Peyer's patch (tissue), 4 donors: Measurements from ENCODE around the gene CFAP99.

Experiments used
- POLR2A ChIP-seq, 2 donors: fragments of 450-650 bp; IDR thresholded peaks; one replicate each; pipeline ENCODE4 v1.5.1; 2017; ENCODE audit warnings: antibody characterized with exemption in 2 of 2, mild to moderate bottlenecking in 2 of 2, moderate library complexity in 2 of 2
- TF ChIP-seq, protein P1 (sequence below), 6 experiments: fragments of 450-650 bp in 4 of 6; fragments of 200-600 bp in 2 of 6; sonication (generic) in 1 of 6; IDR thresholded peaks; one replicate each; pipeline ENCODE4 v1.5.1; 2017 to 2019; ENCODE audit warnings: antibody characterized with exemption in 6 of 6, mild to moderate bottlenecking in 3 of 6, moderate library complexity in 1 of 6

GRCh38 chr4:2437475-2438215 lies 18.9 kb downstream of the CFAP99 start:
- TF ChIP-seq, protein P1, sequence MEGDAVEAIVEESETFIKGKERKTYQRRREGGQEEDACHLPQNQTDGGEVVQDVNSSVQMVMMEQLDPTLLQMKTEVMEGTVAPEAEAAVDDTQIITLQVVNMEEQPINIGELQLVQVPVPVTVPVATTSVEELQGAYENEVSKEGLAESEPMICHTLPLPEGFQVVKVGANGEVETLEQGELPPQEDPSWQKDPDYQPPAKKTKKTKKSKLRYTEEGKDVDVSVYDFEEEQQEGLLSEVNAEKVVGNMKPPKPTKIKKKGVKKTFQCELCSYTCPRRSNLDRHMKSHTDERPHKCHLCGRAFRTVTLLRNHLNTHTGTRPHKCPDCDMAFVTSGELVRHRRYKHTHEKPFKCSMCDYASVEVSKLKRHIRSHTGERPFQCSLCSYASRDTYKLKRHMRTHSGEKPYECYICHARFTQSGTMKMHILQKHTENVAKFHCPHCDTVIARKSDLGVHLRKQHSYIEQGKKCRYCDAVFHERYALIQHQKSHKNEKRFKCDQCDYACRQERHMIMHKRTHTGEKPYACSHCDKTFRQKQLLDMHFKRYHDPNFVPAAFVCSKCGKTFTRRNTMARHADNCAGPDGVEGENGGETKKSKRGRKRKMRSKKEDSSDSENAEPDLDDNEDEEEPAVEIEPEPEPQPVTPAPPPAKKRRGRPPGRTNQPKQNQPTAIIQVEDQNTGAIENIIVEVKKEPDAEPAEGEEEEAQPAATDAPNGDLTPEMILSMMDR (IDR thresholded peaks at IDR 0.05) = no peak
- TF ChIP-seq POLR2A (IDR thresholded peaks at IDR 0.05) = no peak
